ENCODE measurements around the gene OR10T2. TPM values are rescaled to one million over a fixed set of nuclear protein-coding genes. Genes with fewer than 3 reads are reported as not detected.

OR10T2 gene
- polyA plus RNA-seq, 3 donors, result not detected

- no peaks in the 10 kb centered on the region for H4K20me1 ChIP-seq (ENCODE audit: insufficient read depth, low read length)
- H3K9me3 Mint-ChIP-seq, result peaks cover 22 to 38% (median 33%) of the 10 kb centered on the region in 7 donors
- no peaks in the 10 kb centered on the region for H3K36me3 ChIP-seq (replicated peaks in 1 of 2; ENCODE audit: control insufficient read depth in 1 of 2, insufficient read depth in 2 of 2, low read length in 2 of 2)
- H3K4me2 ChIP-seq (replicated peaks; ENCODE audit: extremely low read depth, low read length, poor library complexity, severe bottlenecking), result no peak overlapping the region
- peaks cover 7 to 16% of the 10 kb centered on the region in 2 donors for H3K4me1 ChIP-seq (ENCODE audit: control insufficient read depth in 1 of 2, insufficient read depth in 2 of 2, low read length in 2 of 2)
- no peak overlapping the region for H2AFZ ChIP-seq (ENCODE audit: insufficient read depth, low read depth, low read length, poor library complexity, severe bottlenecking)
- H3K4me3 ChIP-seq (replicated peaks in 1 of 3; ENCODE audit: low read depth in 2 of 3, low read length in 3 of 3), result no peak overlapping the region
- H3K27ac ChIP-seq (ENCODE audit: low read depth in 1 of 2, low read length in 2 of 2), result no peak overlapping the region
- H3K27me3 Mint-ChIP-seq (ENCODE audit: low read depth in 3 of 3), result peaks cover 3 to 7% (median 7%) of the 10 kb centered on the region in 3 donors
- H3K79me2 ChIP-seq (ENCODE audit: insufficient read depth, low read length), result no peaks in the 10 kb centered on the region
- DNase-seq, result no peak
- H3K27me3 ChIP-seq (ENCODE audit: control insufficient read depth in 2 of 2, insufficient read depth in 2 of 2, low read length in 2 of 2), result no peaks in the 10 kb centered on the region
- peaks cover 9% of the 10 kb centered on the region for H3K4me1 Mint-ChIP-seq
- no peak overlapping the region for H3K9ac ChIP-seq (ENCODE audit: insufficient read depth, low read length, poor library complexity, severe bottlenecking)
- 100% methylated on average over 3 of the region's 6 CpGs for WGBS (ENCODE audit: insufficient coverage)
- no peak overlapping the region for H3K27ac Mint-ChIP-seq
- peaks cover 27 to 29% of the 10 kb centered on the region in 2 donors for H3K9me3 ChIP-seq (replicated peaks in 1 of 2; ENCODE audit: control insufficient read depth in 1 of 2, insufficient read depth in 1 of 2, low read length in 2 of 2)
- intact Hi-C loops (cut with micrococcal nuclease), result no loop called here
- H3K36me3 Mint-ChIP-seq, result peaks cover 0 to 4% of the 10 kb centered on the region in 2 donors
- TF ChIP-seq CTCF (IDR thresholded peaks at IDR 0.05), result no peak
- H3K4me3 Mint-ChIP-seq, result no peak overlapping the region
Observed at GRCh38 chr1:158371188-158371953, 27.9 kb downstream of the OR10T2 start.

GRCh38 chr1:158366783-158367182 lies 32.5 kb downstream of the OR10T2 start:
- H3K4me1 ChIP-seq (ENCODE audit: control insufficient read depth in 1 of 2, insufficient read depth in 2 of 2, low read length in 2 of 2), result no peaks in the 10 kb centered on the region
- H3K27ac Mint-ChIP-seq, result no peak overlapping the region
- H3K4me1 Mint-ChIP-seq, result no peaks in the 10 kb centered on the region
- H3K36me3 Mint-ChIP-seq, result peaks cover 0 to 3% of the 10 kb centered on the region in 2 donors
- TF ChIP-seq CTCF (IDR thresholded peaks at IDR 0.05), result no peak
- no peak overlapping the region for H3K4me3 ChIP-seq (replicated peaks in 1 of 3; ENCODE audit: low read depth in 2 of 3, low read length in 3 of 3)
- intact Hi-C loops (cut with micrococcal nuclease), result no loop called here
- no peaks in the 10 kb centered on the region for H3K27me3 ChIP-seq (ENCODE audit: control insufficient read depth in 2 of 2, insufficient read depth in 2 of 2, low read length in 2 of 2)
- H3K27ac ChIP-seq (ENCODE audit: low read depth in 1 of 2, low read length in 2 of 2), result no peak overlapping the region
- no peaks in the 10 kb centered on the region for H3K79me2 ChIP-seq (ENCODE audit: insufficient read depth, low read length)
- no peak overlapping the region for H3K9ac ChIP-seq (ENCODE audit: insufficient read depth, low read length, poor library complexity, severe bottlenecking)
- no peak overlapping the region for H3K4me2 ChIP-seq (replicated peaks; ENCODE audit: extremely low read depth, low read length, poor library complexity, severe bottlenecking)
- H3K9me3 Mint-ChIP-seq, result peaks cover 14 to 27% (median 23%) of the 10 kb centered on the region in 7 donors
- no peaks in the 10 kb centered on the region for H4K20me1 ChIP-seq (ENCODE audit: insufficient read depth, low read length)
- H2AFZ ChIP-seq (ENCODE audit: insufficient read depth, low read depth, low read length, poor library complexity, severe bottlenecking), result no peak overlapping the region
- DNase-seq, result no peak
- H3K9me3 ChIP-seq (replicated peaks in 1 of 2; ENCODE audit: control insufficient read depth in 1 of 2, insufficient read depth in 1 of 2, low read length in 2 of 2), result peaks cover 16 to 17% of the 10 kb centered on the region in 2 donors
- no peaks in the 10 kb centered on the region for H3K36me3 ChIP-seq (replicated peaks in 1 of 2; ENCODE audit: control insufficient read depth in 1 of 2, insufficient read depth in 2 of 2, low read length in 2 of 2)
- H3K27me3 Mint-ChIP-seq (ENCODE audit: low read depth in 3 of 3), result peaks cover 3 to 12% (median 5%) of the 10 kb centered on the region in 3 donors
- H3K4me3 Mint-ChIP-seq, result no peak overlapping the region
